Stromal cell of bone marrow (primary cell): Measurements from ENCODE around the gene PIP5K1C.
"Not testable (repeated sequence)": the region's sequence is repeated elsewhere in the genome, so short reads cannot be mapped to it uniquely, and the experiment has no call there.

Experiments used
- DNase-seq: peaks from one replicate; pipeline ENCODE4 v3.0.0-alpha.2; 2012; ENCODE audit warnings: low read depth

Gene PIP5K1C

GRCh38 chr19:3586707-3587346, 113.4 kb downstream of the PIP5K1C start:
- DNase-seq, result no peak

GRCh38 chr19:3586127-3586626, 114.1 kb downstream of the PIP5K1C start:
- no peak for DNase-seq

GRCh38 chr19:3585301-3586126, 114.8 kb downstream of the PIP5K1C start, which contains the start of gene GIPC3:
TSS of gene GIPC3 (plus strand) at chr19:3585478. CDS start at chr19:3585598, 120 bp downstream.
- no peak for DNase-seq

GRCh38 chr19:3584036-3584802, 116.0 kb downstream of the PIP5K1C start:
- DNase-seq, result not testable (repeated sequence)

- not testable (repeated sequence) for DNase-seq
These were observed 118.5 kb downstream of the PIP5K1C start for GRCh38 chr19:3581792-3582191.
